DMS 273 (cell line): ENCODE measurements around the gene SNAPC5.
"Not testable (repeated sequence)": the region's sequence is repeated elsewhere in the genome, so short reads cannot be mapped to it uniquely, and the experiment has no call there.

ENCODE experiments used
- DNase-seq: peaks from one replicate; lab custom pipeline; 2025; ENCODE audit not compliant: unreplicated experiment; lab: John Stamatoyannopoulos, UW

Gene SNAPC5

GRCh38 chr15:66497502-66498455 is at the start of gene SNAPC5:
Gene SNAPC5 (minus strand): TSS chr15:66497762. CDS start chr15:66497731, 31 bp downstream.
- peak; percentile 96 for DNase-seq

GRCh38 chr15:66545255-66545654 is 47.7 kb upstream of the SNAPC5 start:
- no peak for DNase-seq

- no peak for DNase-seq
Measured at GRCh38 chr15:66542896-66543295, 45.3 kb upstream of the SNAPC5 start.

- DNase-seq, result no peak
Measured at GRCh38 chr15:66535056-66535455, 37.5 kb upstream of the SNAPC5 start.

GRCh38 chr15:66524838-66525237 is 27.3 kb upstream of the SNAPC5 start:
- DNase-seq, result no peak

- no peak for DNase-seq
Measured at GRCh38 chr15:66523926-66524325, 26.4 kb upstream of the SNAPC5 start.

- no peak for DNase-seq
Measured at GRCh38 chr15:66515901-66516322, 18.4 kb upstream of the SNAPC5 start.

- no peak for DNase-seq
Measured at GRCh38 chr15:66514586-66514985, 17.0 kb upstream of the SNAPC5 start.

- DNase-seq, result no peak
Measured at GRCh38 chr15:66508293-66508883, 10.8 kb upstream of the SNAPC5 start.

GRCh38 chr15:66505818-66506217 is 8.3 kb upstream of the SNAPC5 start:
- DNase-seq, result no peak

- DNase-seq, result peak; percentile 74
Measured at GRCh38 chr15:66505430-66505811, 7.9 kb upstream of the SNAPC5 start.

- DNase-seq, result peak; percentile 82
Measured at GRCh38 chr15:66504563-66505429, 7.2 kb upstream of the SNAPC5 start, which contains the start of the genes RPL4 and ZWILCH. Gene RPL4 (minus strand): TSS chr15:66504855. CDS start chr15:66504790, 65 bp downstream. Gene ZWILCH (plus strand): TSS chr15:66505326. CDS start chr15:66505339, 13 bp downstream.

- no peak for DNase-seq
Measured at GRCh38 chr15:66503780-66504562, 6.4 kb upstream of the SNAPC5 start.

- not testable (repeated sequence) for DNase-seq
Measured at GRCh38 chr15:66503041-66503648, 5.6 kb upstream of the SNAPC5 start.

GRCh38 chr15:66502491-66502890 is 4.9 kb upstream of the SNAPC5 start:
- DNase-seq, result peak; percentile 60

GRCh38 chr15:66500346-66500745 is 2.8 kb upstream of the SNAPC5 start:
- DNase-seq, result not testable (repeated sequence)

- DNase-seq, result peak; percentile 57
Measured at GRCh38 chr15:66498501-66499386, 1.2 kb upstream of the SNAPC5 start.

- DNase-seq, result no peak
Measured at GRCh38 chr15:66496951-66497501, 536 bp downstream of the SNAPC5 start.

- DNase-seq, result no peak
Measured at GRCh38 chr15:66494262-66494661, 3.3 kb downstream of the SNAPC5 start.
